ENCODE measurements around the gene VEZF1. TPM values are rescaled to one million over a fixed set of nuclear protein-coding genes. Genes with fewer than 3 reads are reported as not detected.

VEZF1 gene
- total and polyA plus RNA-seq, 2 donors (not counting 1 experiment from before 2014, with no cell fraction given), result 14.7 to 75.9 TPM

DNA sequence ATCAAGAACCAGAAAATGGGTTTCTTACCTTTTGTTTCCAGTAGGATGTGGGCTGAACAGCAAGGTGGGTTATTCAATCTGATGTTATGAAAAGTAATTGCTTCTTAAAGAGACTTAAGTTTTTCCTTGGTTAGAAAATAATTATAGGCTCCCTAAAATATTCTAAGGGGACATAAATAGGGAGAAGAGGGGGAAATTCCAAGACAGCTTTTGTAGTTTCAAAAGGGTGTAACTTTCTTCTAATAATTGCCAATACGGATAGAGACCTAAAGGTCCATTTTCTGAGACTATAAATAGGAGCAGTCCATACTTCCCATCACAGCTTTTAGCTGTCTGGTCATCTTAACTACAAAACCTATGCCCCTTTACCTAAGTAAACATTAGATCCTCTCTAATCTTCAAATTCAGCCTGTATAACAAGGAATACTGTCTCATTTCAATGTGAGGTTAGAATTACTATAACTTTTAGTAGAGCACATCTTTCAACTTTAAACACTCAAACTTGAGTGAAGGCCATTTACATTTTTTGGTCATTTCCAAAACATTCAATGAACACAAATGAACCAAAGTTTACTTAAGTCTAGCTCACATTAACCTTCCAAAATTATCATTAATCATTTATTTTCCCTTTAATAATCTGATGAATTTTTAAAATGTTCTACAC, 13.5 kb upstream of the VEZF1 start:
- Histone ChIP-seq H3K9me3 (ENCODE audit: control extremely low read depth in 1 of 3, control insufficient read depth in 2 of 3, insufficient read depth in 1 of 3, low read length in 2 of 3) (no peaks in the 10 kb centered on the region), H3K4me3 (ENCODE audit: control extremely low read depth in 1 of 5, extremely low read depth in 1 of 5, insufficient read depth in 1 of 5, low read depth in 2 of 5, low read length in 4 of 5) (no peak overlapping the region), H4K20me1 (ENCODE audit: control insufficient read depth, insufficient read depth, low read length, poor library complexity, severe bottlenecking) (peaks cover 72% of the 10 kb centered on the region), H3K36me3 (replicated peaks in 1 of 2; ENCODE audit: control extremely low read depth in 1 of 2, control insufficient read depth in 1 of 2, extremely low read depth in 1 of 2, insufficient read depth in 2 of 2, low read length in 1 of 2) (peaks cover 2 to 49% of the 10 kb centered on the region in 2 experiments), H3K27ac (ENCODE audit: low read length in 2 of 2) (no peak overlapping the region), H3K27me3 (replicated peaks in 1 of 4; ENCODE audit: control extremely low read depth in 1 of 4, control insufficient read depth in 3 of 4, insufficient read depth in 4 of 4, low read length in 3 of 4) (no peaks in the 10 kb centered on the region), H3K79me2 (ENCODE audit: control insufficient read depth, insufficient read depth, low read length) (peaks cover 36% of the 10 kb centered on the region), H3K4me1 (ENCODE audit: control insufficient read depth in 2 of 2, insufficient read depth in 2 of 2, low read length in 2 of 2) (peaks cover 18 to 32% of the 10 kb centered on the region in 2 donors), H3K9ac (ENCODE audit: low read length) (no peak overlapping the region), H3K4me2 (replicated peaks; ENCODE audit: low read depth, low read length, poor library complexity, severe bottlenecking) (no peak overlapping the region), H2AFZ (ENCODE audit: insufficient read depth, low read depth, low read length, poor library complexity, severe bottlenecking) (no peak overlapping the region)
- peaks cover 44% of the 10 kb centered on the region for H3K4me1 Mint-ChIP-seq
- no peak overlapping the region for H3K4me3 Mint-ChIP-seq
- intact Hi-C loops (cut with micrococcal nuclease), result loop anchor here (10.0 kb wide), 1 partner anchor 1103 kb away; the partner anchor contains the start of gene TRIM37
- CTCF ChIA-PET, result interaction anchor here (0.6 to 20.2 kb wide), 14 partner anchors 11 to 872 kb away, joined by 3 to 468 read pairs (median 6); partner anchors contain the start of gene MRPS23
- no peaks in the 10 kb centered on the region for H3K9me3 Mint-ChIP-seq (ENCODE audit: insufficient read depth)
- TF ChIP-seq EZH2 (IDR thresholded peaks at IDR 0.05; ENCODE audit: borderline replicate concordance, insufficient read depth, low read depth, low read length, poor library complexity, severe bottlenecking), result no peak
- TF ChIP-seq, protein P1, sequence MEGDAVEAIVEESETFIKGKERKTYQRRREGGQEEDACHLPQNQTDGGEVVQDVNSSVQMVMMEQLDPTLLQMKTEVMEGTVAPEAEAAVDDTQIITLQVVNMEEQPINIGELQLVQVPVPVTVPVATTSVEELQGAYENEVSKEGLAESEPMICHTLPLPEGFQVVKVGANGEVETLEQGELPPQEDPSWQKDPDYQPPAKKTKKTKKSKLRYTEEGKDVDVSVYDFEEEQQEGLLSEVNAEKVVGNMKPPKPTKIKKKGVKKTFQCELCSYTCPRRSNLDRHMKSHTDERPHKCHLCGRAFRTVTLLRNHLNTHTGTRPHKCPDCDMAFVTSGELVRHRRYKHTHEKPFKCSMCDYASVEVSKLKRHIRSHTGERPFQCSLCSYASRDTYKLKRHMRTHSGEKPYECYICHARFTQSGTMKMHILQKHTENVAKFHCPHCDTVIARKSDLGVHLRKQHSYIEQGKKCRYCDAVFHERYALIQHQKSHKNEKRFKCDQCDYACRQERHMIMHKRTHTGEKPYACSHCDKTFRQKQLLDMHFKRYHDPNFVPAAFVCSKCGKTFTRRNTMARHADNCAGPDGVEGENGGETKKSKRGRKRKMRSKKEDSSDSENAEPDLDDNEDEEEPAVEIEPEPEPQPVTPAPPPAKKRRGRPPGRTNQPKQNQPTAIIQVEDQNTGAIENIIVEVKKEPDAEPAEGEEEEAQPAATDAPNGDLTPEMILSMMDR (IDR thresholded peaks at IDR 0.05), result no peak
- POLR2A ChIA-PET, result no interaction called here
- DNase-seq (no peak), ATAC-seq (ENCODE audit: low read depth) (no peak)
- WGBS (ENCODE audit: insufficient coverage), result no CpG with 5 or more reads among the region's 1 CpG
- H3K27ac Mint-ChIP-seq, result no peak overlapping the region
- no peaks in the 10 kb centered on the region for H3K27me3 Mint-ChIP-seq

DNA sequence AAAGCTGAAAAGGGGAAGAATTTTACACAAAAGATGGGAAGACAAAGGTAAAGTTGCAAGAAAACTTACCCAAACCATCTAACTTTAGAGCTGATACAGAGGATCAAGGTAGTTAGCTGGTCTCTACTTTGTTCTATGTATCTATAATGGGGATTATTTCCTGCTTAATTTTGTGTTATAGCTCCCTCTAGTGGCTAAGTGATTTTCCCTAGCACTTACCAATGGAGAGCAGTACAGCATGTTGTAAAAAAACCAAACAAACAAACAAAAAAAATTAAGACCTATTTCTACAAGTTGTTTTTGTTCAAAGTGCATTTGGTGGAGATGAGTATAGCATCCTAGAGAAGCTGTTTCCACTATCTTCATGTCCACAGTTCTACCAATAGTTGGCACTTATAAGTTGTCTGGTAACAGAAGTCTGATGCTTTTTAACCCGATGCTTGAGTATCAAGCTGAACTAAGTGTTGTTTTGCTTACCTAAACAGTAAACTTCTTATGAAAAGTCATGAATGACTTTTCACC, 11.5 kb upstream of the VEZF1 start:
- H3K79me2 ChIP-seq (ENCODE audit: control insufficient read depth, insufficient read depth, low read length), result peaks cover 16% of the 10 kb centered on the region
- H3K27ac ChIP-seq (ENCODE audit: low read length in 2 of 2), result peak overlapping the region in 1 of 2 donors; percentile 35
- TF ChIP-seq, protein P1 (IDR thresholded peaks at IDR 0.05), result peak; percentile 92
- no peak for TF ChIP-seq EZH2 (IDR thresholded peaks at IDR 0.05; ENCODE audit: borderline replicate concordance, insufficient read depth, low read depth, low read length, poor library complexity, severe bottlenecking)
- peaks cover 29% of the 10 kb centered on the region for H3K4me1 Mint-ChIP-seq
- no peak overlapping the region for H3K4me3 Mint-ChIP-seq
- POLR2A ChIA-PET, result interaction anchor here (0.6 to 0.9 kb wide), 5 partner anchors 14 to 152 kb away, joined by 3 to 7 read pairs (median 4); partner anchors contain the start of gene MRPS23
- no peak overlapping the region for H3K4me3 ChIP-seq (ENCODE audit: control extremely low read depth in 1 of 5, extremely low read depth in 1 of 5, insufficient read depth in 1 of 5, low read depth in 2 of 5, low read length in 4 of 5)
- peak overlapping the region; percentile 42 for H3K27ac Mint-ChIP-seq
- H3K4me1 ChIP-seq (ENCODE audit: control insufficient read depth in 2 of 2, insufficient read depth in 2 of 2, low read length in 2 of 2), result peaks cover 6 to 16% of the 10 kb centered on the region in 2 donors
- CTCF ChIA-PET, result interaction anchor here (0.9 to 20.2 kb wide), 46 partner anchors 8 to 870 kb away, joined by 3 to 468 read pairs (median 5); partner anchors contain the start of genes CUEDC1, MRPS23, SRSF1 and VEZF1
- H3K9me3 Mint-ChIP-seq (ENCODE audit: insufficient read depth), result no peaks in the 10 kb centered on the region
- peaks cover 56% of the 10 kb centered on the region for H4K20me1 ChIP-seq (ENCODE audit: control insufficient read depth, insufficient read depth, low read length, poor library complexity, severe bottlenecking)
- peak; percentile 78 for ATAC-seq (ENCODE audit: low read depth)
- no peak overlapping the region for H3K9ac ChIP-seq (ENCODE audit: low read length)
- H3K4me2 ChIP-seq (replicated peaks; ENCODE audit: low read depth, low read length, poor library complexity, severe bottlenecking), result no peak overlapping the region
- WGBS (ENCODE audit: insufficient coverage), result no CpG with 5 or more reads among the region's 1 CpG
- intact Hi-C loops (cut with micrococcal nuclease), result loop anchor here (1.0 to 10.0 kb wide), 7 partner anchors 11 to 1105 kb away; partner anchors contain the start of genes TRIM37 and VEZF1
- H3K9me3 ChIP-seq (ENCODE audit: control extremely low read depth in 1 of 3, control insufficient read depth in 2 of 3, insufficient read depth in 1 of 3, low read length in 2 of 3), result no peaks in the 10 kb centered on the region
- no peaks in the 10 kb centered on the region for H3K27me3 Mint-ChIP-seq
- peaks cover 0 to 35% of the 10 kb centered on the region in 2 experiments for H3K36me3 ChIP-seq (replicated peaks in 1 of 2; ENCODE audit: control extremely low read depth in 1 of 2, control insufficient read depth in 1 of 2, extremely low read depth in 1 of 2, insufficient read depth in 2 of 2, low read length in 1 of 2)
- DNase-seq, result peak; percentile 83
- no peaks in the 10 kb centered on the region for H3K27me3 ChIP-seq (replicated peaks in 1 of 4; ENCODE audit: control extremely low read depth in 1 of 4, control insufficient read depth in 3 of 4, insufficient read depth in 4 of 4, low read length in 3 of 4)
- no peak overlapping the region for H2AFZ ChIP-seq (ENCODE audit: insufficient read depth, low read depth, low read length, poor library complexity, severe bottlenecking)

Measured in B cell (primary cell).